Right lobe of liver (tissue), 6 donors: ENCODE measurements around the gene CD300LD. TPM values are rescaled to one million over a fixed set of nuclear protein-coding genes. Genes with fewer than 3 reads are reported as not detected.

ENCODE experiments used
- ATAC-seq, 4 donors: fragments of 200-7000 bp; cut with Tn5 transposase; one replicate each; pipeline ENCODE4 v1.9.1; 2020; ENCODE audit warnings: mild to moderate bottlenecking in 4 of 4, moderate library complexity in 4 of 4
- DNase-seq, 3 donors: peaks; one replicate each; pipeline ENCODE4 v3.0.0-alpha.2; 2020
- H3K27ac ChIP-seq, 3 donors: fragments of 200-600 bp; one replicate each; pipeline ENCODE4 v1.8.0; 2022
- H3K27me3 ChIP-seq, 2 donors: fragments of 200-600 bp; one replicate each; pipeline ENCODE4 v1.8.0; 2022
- H3K36me3 ChIP-seq, 4 donors: fragments of 200-600 bp; sonication (generic) in 1 of 4; one replicate each; pipeline versions ENCODE4 v1.5.1 to v1.8.0; 2017 to 2022; ENCODE audit warnings: control low read depth in 1 of 4
- H3K4me1 ChIP-seq, 4 donors: fragments of 200-600 bp; sonication (generic) in 1 of 4; one replicate each; pipeline versions ENCODE4 v1.5.1 to v1.8.0; 2017 to 2022; ENCODE audit warnings: control low read depth in 1 of 4
- H3K4me3 ChIP-seq, 3 donors: fragments of 200-600 bp; one replicate each; pipeline ENCODE4 v1.8.0; 2022
- H3K9me3 ChIP-seq, 4 donors: fragments of 200-600 bp; sonication (generic) in 1 of 4; one replicate each; pipeline versions ENCODE4 v1.5.1 to v1.8.0; 2017 to 2022; ENCODE audit warnings: control low read depth in 1 of 4
- POLR2A ChIP-seq: fragments of 450-650 bp; IDR thresholded peaks from one replicate; pipeline ENCODE4 v1.6.1; 2017; ENCODE audit warnings: antibody characterized with exemption, mild to moderate bottlenecking
- WGBS: methylation state at CpG from one replicate; pipeline ENCODE4 v1.1.6; 2018; ENCODE audit warnings: low coverage, low lambda C conversion rate; ENCODE audit not compliant: insufficient coverage; ENCODE audit errors: missing lambda C conversion rate; 5-methylcytosine and 5-hydroxymethylcytosine counted together
- intact Hi-C, 2 donors: fragments of 100-400 bp; cut with DNase I; formaldehyde crosslinking; loops; one replicate each; pipeline versions ENCODE4 v1.11.2 to v1.14.1; 2022
- total RNA-seq, 6 experiments: library from RNA; depleted of rRNA in 2 of 6; stranded (reverse); fragments of >200 nt in 2 of 6; fragmentation: NEBNext Ultra II Directional in 3 of 6; extraction: Animal tissue kit (Norgen Biotek cat#: 25700) in 3 of 6; gene quantifications; one replicate each; pipeline versions ENCODE4 v1.1.0 to v1.2.4, GENCODE V29; 2016 to 2023
- TF ChIP-seq, protein P1 (sequence below), 4 donors: fragments of 200-600 bp in 3 of 4; fragments of 450-650 bp in 1 of 4; IDR thresholded peaks; one replicate each; pipeline versions ENCODE4 v1.5.1 to v1.8.0; 2016 to 2022; ENCODE audit warnings: antibody characterized with exemption in 4 of 4, mild to moderate bottlenecking in 2 of 4
- donor health status: DM: no; HTN: yes; CAD: no.
- donor health status: DM: no; HTN: no; CAD: no.
- donor health status: DM: no; HTN: no; CAD: no.
- donor health status: DM: no; HTN: yes; CAD: no.
- donor health status: DM: no; HTN: yes; CAD: no.

Gene CD300LD
- total RNA-seq, 6 experiments from 2014 or later, result not detected

DNA sequence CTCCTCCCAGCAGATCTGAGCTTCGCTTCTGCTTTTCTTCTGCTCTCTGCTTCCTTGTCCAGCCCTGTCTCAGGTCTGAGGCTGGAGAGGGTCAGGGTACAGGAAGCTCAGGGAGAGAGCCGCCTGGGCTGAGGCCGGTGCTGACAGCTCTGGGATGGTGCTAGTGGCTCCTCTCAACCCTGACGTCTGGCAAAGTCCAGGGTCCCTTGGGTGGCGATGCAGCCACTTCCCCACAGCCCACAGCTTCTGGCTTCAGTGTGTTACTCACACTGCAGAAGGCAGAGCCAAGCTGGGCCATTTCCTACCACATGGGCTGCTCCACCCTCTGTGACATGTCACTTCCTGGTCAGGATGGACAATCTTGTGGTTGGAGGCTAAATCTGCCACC lies 46.2 kb downstream of the CD300LD start, which contains the start of gene CD300C:
Gene CD300C (minus strand): TSS at position 273 of the 388 bp plus-strand sequence. CDS start 333 bp downstream, outside the sequence.
- Histone ChIP-seq H3K9me3 (no peaks in the 10 kb centered on the region), H3K4me1 (no peaks in the 10 kb centered on the region), H3K36me3 (no peaks in the 10 kb centered on the region), H3K27ac (no peak within 1 kb of the TSS), H3K4me3 (no peak within 1 kb of the TSS), H3K27me3 (no peaks in the 10 kb centered on the region)
- intact Hi-C loops, result no loop called here
- DNase-seq (no peak), ATAC-seq (peak; percentile 30 to 71 (median 56))
- TF ChIP-seq POLR2A, result no peak
- TF ChIP-seq, protein P1, sequence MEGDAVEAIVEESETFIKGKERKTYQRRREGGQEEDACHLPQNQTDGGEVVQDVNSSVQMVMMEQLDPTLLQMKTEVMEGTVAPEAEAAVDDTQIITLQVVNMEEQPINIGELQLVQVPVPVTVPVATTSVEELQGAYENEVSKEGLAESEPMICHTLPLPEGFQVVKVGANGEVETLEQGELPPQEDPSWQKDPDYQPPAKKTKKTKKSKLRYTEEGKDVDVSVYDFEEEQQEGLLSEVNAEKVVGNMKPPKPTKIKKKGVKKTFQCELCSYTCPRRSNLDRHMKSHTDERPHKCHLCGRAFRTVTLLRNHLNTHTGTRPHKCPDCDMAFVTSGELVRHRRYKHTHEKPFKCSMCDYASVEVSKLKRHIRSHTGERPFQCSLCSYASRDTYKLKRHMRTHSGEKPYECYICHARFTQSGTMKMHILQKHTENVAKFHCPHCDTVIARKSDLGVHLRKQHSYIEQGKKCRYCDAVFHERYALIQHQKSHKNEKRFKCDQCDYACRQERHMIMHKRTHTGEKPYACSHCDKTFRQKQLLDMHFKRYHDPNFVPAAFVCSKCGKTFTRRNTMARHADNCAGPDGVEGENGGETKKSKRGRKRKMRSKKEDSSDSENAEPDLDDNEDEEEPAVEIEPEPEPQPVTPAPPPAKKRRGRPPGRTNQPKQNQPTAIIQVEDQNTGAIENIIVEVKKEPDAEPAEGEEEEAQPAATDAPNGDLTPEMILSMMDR (IDR thresholded peaks at IDR 0.05), result no peak
- WGBS, result 0% methylated on average over 1 of the region's 5 CpGs

DNA sequence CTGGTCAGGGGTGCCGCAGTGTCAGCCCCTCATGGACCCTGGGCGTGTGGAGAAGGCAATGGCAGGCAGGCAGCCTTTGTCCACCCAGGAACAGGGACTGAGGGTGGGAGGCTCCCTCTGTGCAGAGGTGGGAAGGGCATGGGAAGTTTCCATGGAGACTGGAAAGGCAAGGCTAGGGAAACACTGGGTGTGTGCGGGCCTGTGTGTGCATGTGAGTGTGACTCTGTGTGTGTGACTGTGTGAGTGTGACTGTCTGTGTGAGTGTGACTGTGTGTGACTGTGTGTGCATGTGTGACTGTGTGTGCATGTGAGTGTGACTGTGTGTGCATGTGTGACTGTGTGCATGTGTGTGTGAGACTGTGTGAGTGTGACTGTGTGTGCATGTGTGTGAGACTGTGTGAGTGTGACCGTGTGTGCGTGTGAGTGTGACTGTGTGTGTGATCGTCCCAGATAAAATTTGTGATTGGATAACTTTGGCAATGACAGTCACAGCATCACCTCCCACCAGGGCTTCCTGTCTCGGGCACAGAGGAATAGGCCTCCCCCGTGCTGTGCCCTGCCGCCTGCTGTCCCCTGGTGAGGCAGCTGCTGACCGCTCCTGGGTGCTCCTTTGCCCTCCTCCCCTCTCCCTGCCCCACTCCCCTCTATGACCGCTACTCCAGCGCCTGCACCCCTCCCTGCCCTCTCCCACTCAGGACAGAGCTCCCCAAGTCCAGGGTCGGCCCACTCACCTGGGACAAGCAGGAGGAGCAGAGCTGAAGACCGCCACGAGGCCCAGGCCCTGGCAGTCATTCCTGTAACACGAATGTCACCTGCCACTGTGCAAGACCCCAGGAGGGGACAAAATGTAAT lies 46.9 kb downstream of the CD300LD start:
- peak in 2 of 4 donors; percentile 5 to 12 for ATAC-seq
- 76% methylated on average over 8 of the region's 16 CpGs for WGBS
- DNase-seq, result no peak
- TF ChIP-seq, protein P1 (IDR thresholded peaks at IDR 0.05), result no peak
- no peak for TF ChIP-seq POLR2A
- Histone ChIP-seq H3K9me3 (no peaks in the 10 kb centered on the region), H3K36me3 (no peaks in the 10 kb centered on the region), H3K4me1 (no peaks in the 10 kb centered on the region), H3K4me3 (no peak overlapping the region), H3K27ac (no peak overlapping the region), H3K27me3 (no peaks in the 10 kb centered on the region)
- intact Hi-C loops, result no loop called here

DNA sequence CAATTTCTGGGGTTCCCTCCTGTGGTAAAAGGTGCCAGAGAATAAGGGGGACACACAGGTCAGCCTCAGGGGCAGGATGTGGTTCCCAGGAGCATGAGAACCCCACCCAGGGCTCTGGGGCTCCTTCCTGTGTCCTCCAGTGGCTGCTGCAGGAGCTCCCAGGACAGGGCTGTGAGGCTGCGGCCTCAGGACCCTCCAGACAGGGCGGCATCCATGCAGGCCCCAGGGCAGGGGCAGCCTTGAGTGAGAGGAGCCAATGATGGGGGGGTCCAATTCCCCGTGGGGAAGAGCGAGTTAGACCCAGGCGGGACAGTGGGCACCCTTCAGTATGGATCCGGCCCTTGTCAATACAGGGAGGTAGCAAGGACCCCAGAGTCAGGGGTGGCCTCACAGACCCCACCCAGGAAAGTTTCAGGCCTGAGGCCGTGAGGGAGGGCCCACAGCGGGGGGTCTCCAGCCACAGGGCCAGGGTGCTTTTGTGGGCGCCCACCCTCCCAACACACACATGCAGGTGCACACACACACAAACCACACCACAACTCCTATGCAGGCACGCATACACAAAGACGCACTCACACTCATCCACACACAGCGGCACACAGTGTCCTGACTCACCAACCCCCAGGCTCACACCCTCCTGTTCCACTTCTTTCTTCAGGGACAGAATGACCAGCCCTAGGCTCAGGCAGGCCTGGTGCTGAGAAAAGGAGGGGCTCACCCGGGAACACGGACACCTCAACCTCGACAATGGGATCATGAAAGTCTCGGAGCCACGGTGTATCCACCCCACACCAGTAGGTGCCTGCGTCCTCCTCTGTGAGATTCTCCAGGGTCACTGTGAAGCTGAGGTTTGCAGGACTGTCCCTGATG lies 48.0 kb downstream of the CD300LD start:
- no peak overlapping the region for H3K4me3 ChIP-seq
- DNase-seq, result peak in 1 of 3 donors; percentile 35
- ATAC-seq, result no peak
- H3K27me3 ChIP-seq, result no peaks in the 10 kb centered on the region
- H3K27ac ChIP-seq, result no peak overlapping the region
- 55% methylated on average over 3 of the region's 18 CpGs for WGBS
- intact Hi-C loops, result no loop called here
- H3K36me3 ChIP-seq, result no peaks in the 10 kb centered on the region
- no peaks in the 10 kb centered on the region for H3K9me3 ChIP-seq
- no peaks in the 10 kb centered on the region for H3K4me1 ChIP-seq
- TF ChIP-seq POLR2A, result no peak
- TF ChIP-seq, protein P1 (IDR thresholded peaks at IDR 0.05), result no peak

DNA sequence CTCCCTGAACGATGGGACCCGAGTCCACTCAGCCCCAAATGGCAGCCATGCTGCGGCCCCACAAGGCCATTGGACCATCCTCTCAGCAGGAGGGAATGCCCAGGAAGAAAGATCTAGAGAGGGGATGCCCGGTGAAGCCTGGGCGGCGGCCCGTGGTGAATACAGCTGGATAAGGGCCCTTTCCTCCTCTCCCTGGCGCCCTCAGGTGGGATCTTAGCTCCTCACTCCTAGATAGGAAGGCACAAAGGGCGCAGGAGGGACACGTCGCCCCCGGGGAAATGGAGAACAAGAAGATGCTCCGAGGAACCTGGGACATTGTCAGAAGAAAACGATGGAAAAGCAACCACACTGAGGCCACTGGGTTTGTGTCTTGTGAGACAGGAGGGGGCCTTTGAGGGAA lies 48.7 kb downstream of the CD300LD start:
- 50% methylated on average over 9 of the region's 14 CpGs for WGBS
- DNase-seq (no peak), ATAC-seq (no peak)
- Histone ChIP-seq H3K4me3 (no peak overlapping the region), H3K27ac (no peak overlapping the region), H3K4me1 (no peaks in the 10 kb centered on the region), H3K27me3 (no peaks in the 10 kb centered on the region), H3K36me3 (no peaks in the 10 kb centered on the region), H3K9me3 (no peaks in the 10 kb centered on the region)
- intact Hi-C loops, result no loop called here
- TF ChIP-seq, protein P1 (IDR thresholded peaks at IDR 0.05), result no peak
- no peak for TF ChIP-seq POLR2A
